AG09309 (cell line): ENCODE data around the gene GLRX5.

Source experiments
- DNase-seq: peaks from one replicate; pipeline ENCODE4 v3.0.0-alpha.2; 2010; ENCODE audit warnings: low read depth
- H3K4me3 ChIP-seq: 2 replicates; pipeline ENCODE4 v1.5.1; 2011; ENCODE audit warnings: mild to moderate bottlenecking, low read depth, low read length, moderate library complexity; ENCODE audit not compliant: control insufficient read depth
- CTCF ChIP-seq: IDR thresholded peaks from 2 replicates; pipeline ENCODE4 v1.5.1; 2011; ENCODE audit warnings: mild to moderate bottlenecking, low read depth, low read length, inconsistent platforms; ENCODE audit not compliant: insufficient read depth, control insufficient read depth; ENCODE audit errors: missing control alignments

Gene GLRX5

GRCh38 chr14:95538801-95539509 lies 4.1 kb downstream of the GLRX5 start:
- no peak for TF ChIP-seq CTCF
- DNase-seq = no peak
- H3K4me3 ChIP-seq = no peak overlapping the region

GRCh38 chr14:95540236-95540855 lies 5.5 kb downstream of the GLRX5 start:
- TF ChIP-seq CTCF = no peak
- DNase-seq = no peak
- no peak overlapping the region for H3K4me3 ChIP-seq

DNA sequence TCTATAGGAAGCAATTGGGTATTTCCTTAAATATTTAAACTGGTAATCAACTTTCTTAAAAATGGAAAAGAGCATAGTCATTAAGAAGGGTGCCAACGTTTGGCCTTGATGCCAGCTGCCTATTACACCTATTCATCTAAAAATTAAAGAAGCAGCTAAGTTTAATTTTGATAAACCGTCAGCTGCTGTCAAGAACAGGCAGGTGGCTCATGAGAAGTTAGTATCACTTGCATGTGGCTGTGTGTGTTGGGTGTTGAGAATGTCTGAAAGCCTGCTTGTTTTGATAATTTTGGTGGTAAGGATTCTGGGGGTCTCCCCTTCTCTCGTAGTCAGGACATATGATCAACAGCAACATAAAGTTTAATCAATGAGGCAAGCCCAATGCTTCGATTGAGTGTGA lies 6.5 kb downstream of the GLRX5 start:
- no peak for DNase-seq
- TF ChIP-seq CTCF = no peak
- no peak overlapping the region for H3K4me3 ChIP-seq

GRCh38 chr14:95541932-95542930 lies 7.4 kb downstream of the GLRX5 start:
- no peak overlapping the region for H3K4me3 ChIP-seq
- no peak for DNase-seq
- TF ChIP-seq CTCF = no peak

GRCh38 chr14:95543021-95543420 lies 8.2 kb downstream of the GLRX5 start:
- H3K4me3 ChIP-seq = no peak overlapping the region
- no peak for TF ChIP-seq CTCF
- no peak for DNase-seq

- no peak overlapping the region for H3K4me3 ChIP-seq
- DNase-seq = no peak
- no peak for TF ChIP-seq CTCF
Measured at GRCh38 chr14:95544588-95544987, 9.7 kb downstream of the GLRX5 start.
